MM.1S (cell line): Measurements from ENCODE around the gene SNX30.

Experiments used
- DNase-seq: peaks from one replicate; pipeline ENCODE4 v3.0.0-alpha.2; 2015
- H2AFZ ChIP-seq: fragments of 300-600 bp; sonication (generic); 2 replicates; pipeline ENCODE4 v1.6.0; 2016; ENCODE audit warnings: antibody characterized with exemption, low read length
- H3F3A ChIP-seq: fragments of 300-600 bp; sonication (generic); 2 replicates; pipeline ENCODE4 v1.6.1; 2016; ENCODE audit warnings: mild to moderate bottlenecking, antibody characterized with exemption, low read length, moderate library complexity, mixed read lengths; ENCODE audit not compliant: insufficient read depth
- H3K27ac ChIP-seq: fragments of 300-600 bp; sonication (generic); 2 replicates; pipeline ENCODE4 v1.5.1; 2016; ENCODE audit warnings: mild to moderate bottlenecking, low read length
- H3K27me3 ChIP-seq: fragments of 300-600 bp; sonication (generic); replicated peaks from 2 replicates; pipeline ENCODE4 v1.6.0; 2016; ENCODE audit warnings: low read length; ENCODE audit not compliant: insufficient read depth
- H3K36me3 ChIP-seq: fragments of 300-600 bp; sonication (generic); replicated peaks from 2 replicates; pipeline ENCODE4 v1.6.1; 2016; ENCODE audit warnings: mild to moderate bottlenecking, low read length, mixed read lengths; ENCODE audit not compliant: insufficient read depth
- H3K4me1 ChIP-seq: fragments of 300-600 bp; sonication (generic); 2 replicates; pipeline ENCODE4 v1.6.1; 2016; ENCODE audit warnings: low read length, mixed read lengths
- H3K4me2 ChIP-seq: fragments of 300-600 bp; sonication (generic); 2 replicates; pipeline ENCODE4 v1.6.0; 2016; ENCODE audit warnings: low read depth, low read length
- H3K4me3 ChIP-seq: fragments of 300-600 bp; sonication (generic); 2 replicates; pipeline ENCODE4 v1.5.1; 2016; ENCODE audit warnings: low read length, mixed read lengths
- H3K79me2 ChIP-seq: fragments of 300-600 bp; sonication (generic); 2 replicates; pipeline ENCODE4 v1.6.1; 2016; ENCODE audit warnings: mixed run types, low read length, mixed read lengths
- H3K9ac ChIP-seq: fragments of 300-600 bp; sonication (generic); 2 replicates; pipeline ENCODE4 v1.6.1; 2016; ENCODE audit warnings: low read length, mixed read lengths
- H3K9me2 ChIP-seq: fragments of 300-600 bp; sonication (generic); replicated peaks from 2 replicates; pipeline ENCODE4 v1.6.1; 2016; ENCODE audit warnings: mild to moderate bottlenecking, low read length, mixed read lengths; ENCODE audit not compliant: insufficient read depth
- H3K9me3 ChIP-seq: fragments of 300-600 bp; sonication (generic); replicated peaks from 2 replicates; pipeline ENCODE4 v1.6.1; 2016; ENCODE audit warnings: mild to moderate bottlenecking, low read length, mixed read lengths; ENCODE audit not compliant: insufficient read depth
- H4K20me1 ChIP-seq: fragments of 300-600 bp; sonication (generic); 2 replicates; pipeline ENCODE4 v1.6.1; 2016; ENCODE audit warnings: mild to moderate bottlenecking, low read length, moderate library complexity, mixed read lengths; ENCODE audit not compliant: insufficient read depth
- CTCF ChIP-seq: fragments of 300-600 bp; sonication (generic); IDR thresholded peaks from 2 replicates; pipeline ENCODE4 v1.5.1; 2016; ENCODE audit warnings: antibody characterized with exemption, low read length, mixed read lengths
- EZH2 ChIP-seq: fragments of 300-600 bp; sonication (generic); optimal IDR thresholded peaks from 2 replicates; pipeline ENCODE3; 2017; ENCODE audit warnings: low read depth, mild to moderate bottlenecking, antibody characterized with exemption, low read length, mixed read lengths
- EZH2phosphoT487 ChIP-seq: fragments of 300-600 bp; sonication (generic); IDR thresholded peaks from 2 replicates; pipeline ENCODE4 v1.6.1; 2018; ENCODE audit warnings: antibody characterized with exemption, low read length

The SNX30 gene

GRCh38 chr9:112754578-112754977, 4.0 kb downstream of the SNX30 start:
- H3K9ac ChIP-seq = no peak overlapping the region
- H3K27me3 ChIP-seq = no peaks in the 10 kb centered on the region
- no peak overlapping the region for H3K4me2 ChIP-seq
- H3K9me2 ChIP-seq = no peaks in the 10 kb centered on the region
- no peak overlapping the region for H2AFZ ChIP-seq
- H4K20me1 ChIP-seq = no peaks in the 10 kb centered on the region
- H3K79me2 ChIP-seq = peaks cover 43% of the 10 kb centered on the region
- peaks cover 11% of the 10 kb centered on the region; the same call in 1 of the 2 replicates for H3F3A ChIP-seq
- H3K27ac ChIP-seq = no peak overlapping the region
- no peaks in the 10 kb centered on the region for H3K9me3 ChIP-seq
- DNase-seq = no peak
- H3K4me1 ChIP-seq = peaks cover 11% of the 10 kb centered on the region
- TF ChIP-seq EZH2 (no peak), CTCF (no peak), EZH2phosphoT487 (no peak)
- H3K4me3 ChIP-seq = no peak overlapping the region
- H3K36me3 ChIP-seq = no peaks in the 10 kb centered on the region

- no peak overlapping the region for H2AFZ ChIP-seq
- no peaks in the 10 kb centered on the region for H3K9me3 ChIP-seq
- H3K9ac ChIP-seq = no peak overlapping the region
- no peaks in the 10 kb centered on the region for H3K9me2 ChIP-seq
- no peak overlapping the region for H3K4me3 ChIP-seq
- DNase-seq = no peak
- no peaks in the 10 kb centered on the region for H3K36me3 ChIP-seq
- TF ChIP-seq EZH2phosphoT487 = no peak
- no peak for TF ChIP-seq EZH2
- no peak overlapping the region for H3K27ac ChIP-seq
- no peaks in the 10 kb centered on the region for H4K20me1 ChIP-seq
- H3K27me3 ChIP-seq = no peaks in the 10 kb centered on the region
- peaks cover 48% of the 10 kb centered on the region for H3K79me2 ChIP-seq
- H3K4me1 ChIP-seq = peaks cover 7% of the 10 kb centered on the region
- H3F3A ChIP-seq = peaks cover 11% of the 10 kb centered on the region; the same call in 1 of the 2 replicates
- H3K4me2 ChIP-seq = no peak overlapping the region
These were observed 4.5 kb downstream of the SNX30 start for GRCh38 chr9:112755016-112755427.

GRCh38 chr9:112755675-112756074, 5.1 kb downstream of the SNX30 start:
- TF ChIP-seq CTCF (no peak), EZH2 (no peak), EZH2phosphoT487 (no peak)
- Histone ChIP-seq H3K9ac (no peak overlapping the region), H4K20me1 (no peaks in the 10 kb centered on the region), H3K4me2 (no peak overlapping the region), H3K9me2 (no peaks in the 10 kb centered on the region), H3K4me3 (no peak overlapping the region), H2AFZ (no peak overlapping the region), H3F3A (peaks cover 11% of the 10 kb centered on the region; the same call in 1 of the 2 replicates), H3K27ac (no peak overlapping the region), H3K79me2 (peaks cover 52% of the 10 kb centered on the region), H3K9me3 (no peaks in the 10 kb centered on the region), H3K27me3 (no peaks in the 10 kb centered on the region), H3K4me1 (peaks cover 5% of the 10 kb centered on the region), H3K36me3 (no peaks in the 10 kb centered on the region)
- no peak for DNase-seq

GRCh38 chr9:112757282-112757883, 6.8 kb downstream of the SNX30 start:
- no peak overlapping the region for H3K4me2 ChIP-seq

More at GRCh38 chr9:112757282-112757883, 6.8 kb downstream of the SNX30 start:
- no peak for TF ChIP-seq CTCF
- TF ChIP-seq EZH2phosphoT487 = no peak
- TF ChIP-seq EZH2 = no peak
- Histone ChIP-seq H3K9me2 (no peaks in the 10 kb centered on the region), H3K9ac (no peak overlapping the region), H3K36me3 (no peaks in the 10 kb centered on the region), H3K4me3 (no peak overlapping the region), H3K27me3 (no peaks in the 10 kb centered on the region), H3K9me3 (no peaks in the 10 kb centered on the region), H3F3A (no peaks in the 10 kb centered on the region), H3K4me1 (no peaks in the 10 kb centered on the region), H3K27ac (no peak overlapping the region), H4K20me1 (no peaks in the 10 kb centered on the region), H3K79me2 (peaks cover 42% of the 10 kb centered on the region), H2AFZ (no peak overlapping the region)
- no peak for DNase-seq
